Brain microvascular endothelial cell (primary cell): Measurements from ENCODE around the gene IL1B.

Experiments used
- DNase-seq: peaks from one replicate; pipeline ENCODE4 v3.0.0-alpha.2; 2020
- H3K27ac ChIP-seq: fragments of 250-450 bp; sonication (Bioruptor Pico); 2 replicates; pipeline ENCODE4 v1.5.1; 2020; ENCODE audit warnings: mild to moderate bottlenecking, moderate library complexity
- H3K27me3 ChIP-seq: fragments of 250-450 bp; sonication (Bioruptor Pico); replicated peaks from 2 replicates; pipeline ENCODE4 v1.5.1; 2020; ENCODE audit warnings: mild to moderate bottlenecking
- H3K36me3 ChIP-seq: fragments of 250-450 bp; sonication (Bioruptor Pico); replicated peaks from 2 replicates; pipeline ENCODE4 v1.5.1; 2020; ENCODE audit warnings: mild to moderate bottlenecking
- H3K4me3 ChIP-seq: 2 replicates; pipeline ENCODE4 v1.5.1; 2011; ENCODE audit warnings: low read depth, mild to moderate bottlenecking, control low read depth, low read length, moderate library complexity
- in situ Hi-C: cut with HindIII; loops from 2 replicates; pipeline ENCODE4 v1.10.0; 2017; ENCODE audit warnings: low sequenced_read_pairs, low pct_ligation_motif_present
- TF ChIP-seq, protein P1 (sequence below): IDR thresholded peaks from 2 replicates; pipeline ENCODE4 v1.5.1; 2011; ENCODE audit warnings: low read depth, mild to moderate bottlenecking, moderate library complexity, low read length, control low read depth, inconsistent platforms; ENCODE audit errors: missing control alignments

The IL1B gene

DNA sequence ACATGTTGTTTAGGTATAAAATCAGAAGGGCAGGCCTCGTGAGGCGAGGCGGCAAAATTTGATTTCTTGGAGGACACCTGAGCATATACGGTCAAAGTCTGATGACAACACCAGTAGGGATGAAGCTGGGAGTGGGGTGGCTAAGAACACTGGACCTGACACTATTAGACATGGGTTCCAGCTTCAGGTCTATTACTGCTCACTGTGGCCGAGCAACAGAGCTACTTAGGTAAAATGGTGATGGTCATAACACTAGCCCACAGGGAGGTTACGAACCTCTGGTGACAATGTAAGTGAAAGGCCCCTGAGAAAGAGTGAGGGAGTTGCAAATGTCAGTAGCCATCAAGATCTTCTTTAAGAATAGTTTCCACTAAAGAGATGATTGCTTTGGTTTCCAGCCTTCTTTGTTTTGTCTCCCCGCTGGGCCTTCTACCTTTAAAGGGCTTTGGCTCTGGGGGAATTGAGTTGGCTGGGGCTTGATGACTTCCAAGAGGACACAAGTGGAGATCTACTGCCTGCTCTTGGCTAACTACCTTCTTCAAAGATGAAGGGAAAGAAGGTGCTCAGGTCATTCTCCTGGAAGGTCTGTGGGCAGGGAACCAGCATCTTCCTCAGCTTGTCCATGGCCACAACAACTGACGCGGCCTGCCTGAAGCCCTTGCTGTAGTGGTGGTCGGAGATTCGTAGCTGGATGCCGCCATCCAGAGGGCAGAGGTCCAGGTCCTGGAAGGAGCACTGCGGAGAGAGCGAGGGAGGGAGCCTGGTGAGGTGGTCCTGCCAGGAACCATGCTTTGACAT, 3.5 kb downstream of the IL1B start:
- Histone ChIP-seq H3K27me3 (no peaks in the 10 kb centered on the region), H3K27ac (no peak overlapping the region), H3K36me3 (peaks cover 41% of the 10 kb centered on the region), H3K4me3 (no peak overlapping the region)
- TF ChIP-seq, protein P1, sequence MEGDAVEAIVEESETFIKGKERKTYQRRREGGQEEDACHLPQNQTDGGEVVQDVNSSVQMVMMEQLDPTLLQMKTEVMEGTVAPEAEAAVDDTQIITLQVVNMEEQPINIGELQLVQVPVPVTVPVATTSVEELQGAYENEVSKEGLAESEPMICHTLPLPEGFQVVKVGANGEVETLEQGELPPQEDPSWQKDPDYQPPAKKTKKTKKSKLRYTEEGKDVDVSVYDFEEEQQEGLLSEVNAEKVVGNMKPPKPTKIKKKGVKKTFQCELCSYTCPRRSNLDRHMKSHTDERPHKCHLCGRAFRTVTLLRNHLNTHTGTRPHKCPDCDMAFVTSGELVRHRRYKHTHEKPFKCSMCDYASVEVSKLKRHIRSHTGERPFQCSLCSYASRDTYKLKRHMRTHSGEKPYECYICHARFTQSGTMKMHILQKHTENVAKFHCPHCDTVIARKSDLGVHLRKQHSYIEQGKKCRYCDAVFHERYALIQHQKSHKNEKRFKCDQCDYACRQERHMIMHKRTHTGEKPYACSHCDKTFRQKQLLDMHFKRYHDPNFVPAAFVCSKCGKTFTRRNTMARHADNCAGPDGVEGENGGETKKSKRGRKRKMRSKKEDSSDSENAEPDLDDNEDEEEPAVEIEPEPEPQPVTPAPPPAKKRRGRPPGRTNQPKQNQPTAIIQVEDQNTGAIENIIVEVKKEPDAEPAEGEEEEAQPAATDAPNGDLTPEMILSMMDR, result no peak
- in situ Hi-C loops, result no loop called here
- DNase-seq, result no peak

DNA sequence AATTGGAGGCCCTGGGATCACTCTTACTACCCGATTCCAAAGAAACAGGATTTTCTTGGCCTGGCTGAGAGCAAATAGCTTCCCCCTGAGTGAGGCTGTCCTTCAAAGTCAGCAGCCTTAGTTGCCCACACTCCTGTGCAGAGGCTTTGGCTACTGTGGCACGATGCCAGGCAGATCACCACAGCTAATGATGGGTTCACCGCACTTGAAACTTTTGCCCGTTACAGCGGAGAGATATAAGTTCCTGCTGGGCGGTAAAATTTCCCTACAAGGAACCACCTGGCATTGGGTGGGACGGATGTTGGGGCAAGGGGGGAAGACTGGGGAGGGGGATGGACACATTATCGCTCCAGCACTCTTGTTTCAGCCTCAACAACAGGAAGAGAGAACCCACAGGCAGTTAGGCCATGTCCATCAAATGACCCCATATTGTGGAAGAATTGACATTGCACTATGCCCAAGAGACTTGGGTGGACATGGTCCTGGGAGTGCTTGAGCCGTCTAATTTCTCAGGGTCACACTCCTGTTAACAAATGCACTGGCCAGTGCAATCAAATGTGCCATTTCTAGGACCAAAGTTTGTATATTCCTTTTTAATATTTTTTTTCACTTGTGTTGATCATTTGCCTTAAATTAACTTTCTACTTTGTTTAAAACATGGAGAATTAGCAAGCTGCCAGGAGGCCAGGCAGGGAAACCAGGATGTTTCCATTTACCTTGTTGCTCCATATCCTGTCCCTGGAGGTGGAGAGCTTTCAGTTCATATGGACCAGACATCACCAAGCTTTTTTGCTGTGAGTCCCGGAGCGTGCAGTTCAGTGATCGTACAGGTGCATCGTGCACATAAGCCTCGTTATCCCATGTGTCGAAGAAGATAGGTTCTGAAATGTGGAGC, 4.4 kb downstream of the IL1B start:
- TF ChIP-seq, protein P1, result no peak
- Histone ChIP-seq H3K27me3 (no peaks in the 10 kb centered on the region), H3K4me3 (no peak overlapping the region), H3K36me3 (peaks cover 41% of the 10 kb centered on the region), H3K27ac (no peak overlapping the region)
- in situ Hi-C loops, result no loop called here
- DNase-seq, result no peak

DNA sequence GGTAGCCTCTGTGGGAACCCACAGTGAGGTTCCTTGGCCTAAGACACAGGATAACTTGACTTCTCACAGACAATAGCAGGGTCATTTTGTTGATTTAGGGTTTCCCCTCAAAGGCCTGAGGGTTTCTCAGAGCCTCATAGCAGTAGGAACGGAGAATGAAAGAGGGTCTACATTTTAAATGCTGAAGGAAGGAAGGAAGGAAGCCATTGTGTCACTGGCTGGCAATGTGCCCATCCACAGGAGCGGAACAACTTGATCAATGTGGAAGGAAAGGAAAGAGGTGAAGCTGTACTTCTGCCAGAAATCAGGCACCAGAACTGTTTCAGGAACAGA, 5.1 kb downstream of the IL1B start:
- Histone ChIP-seq H3K36me3 (peaks cover 41% of the 10 kb centered on the region), H3K4me3 (no peak overlapping the region), H3K27me3 (no peaks in the 10 kb centered on the region), H3K27ac (no peak overlapping the region)
- in situ Hi-C loops, result no loop called here
- DNase-seq, result no peak
- TF ChIP-seq, protein P1, result no peak

DNA sequence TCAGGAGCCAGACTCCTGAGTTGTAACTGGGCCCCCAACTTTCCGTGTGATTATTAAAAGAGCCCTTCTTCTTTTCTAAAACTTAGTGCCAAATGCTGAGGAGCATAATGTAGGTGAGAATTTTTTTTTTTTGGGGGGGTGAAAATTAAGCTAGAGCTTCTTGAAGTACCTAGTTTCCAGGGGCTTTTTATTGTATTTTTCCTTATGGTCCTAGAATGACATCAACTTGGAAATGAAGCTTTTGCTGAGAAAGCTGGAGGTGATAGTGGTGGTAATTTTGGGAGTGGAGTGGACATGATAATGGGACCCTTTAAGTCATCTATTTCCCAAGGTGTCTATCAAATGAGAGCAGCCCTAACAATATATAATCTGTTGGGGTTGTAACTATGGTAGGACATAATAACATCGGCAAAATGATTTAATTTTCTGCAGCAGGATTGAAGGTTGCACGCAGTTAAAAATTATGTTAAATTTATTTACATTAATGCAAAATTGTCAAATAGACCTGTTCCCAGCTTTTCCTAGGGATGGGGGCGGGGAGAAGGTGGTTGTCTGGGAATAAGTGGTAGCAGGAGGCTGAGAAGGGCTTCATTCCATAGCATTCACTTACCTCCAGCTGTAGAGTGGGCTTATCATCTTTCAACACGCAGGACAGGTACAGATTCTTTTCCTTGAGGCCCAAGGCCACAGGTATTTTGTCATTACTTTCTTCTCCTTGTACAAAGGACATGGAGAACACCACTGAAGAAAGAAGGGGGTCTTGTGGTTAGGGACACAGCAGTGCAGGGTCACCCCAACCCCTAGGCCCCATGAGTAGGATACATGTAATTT, 5.7 kb downstream of the IL1B start:
- in situ Hi-C loops, result no loop called here
- Histone ChIP-seq H3K27ac (no peak overlapping the region), H3K4me3 (no peak overlapping the region), H3K27me3 (no peaks in the 10 kb centered on the region), H3K36me3 (peaks cover 41% of the 10 kb centered on the region)
- no peak for DNase-seq
- TF ChIP-seq, protein P1, result no peak

DNA sequence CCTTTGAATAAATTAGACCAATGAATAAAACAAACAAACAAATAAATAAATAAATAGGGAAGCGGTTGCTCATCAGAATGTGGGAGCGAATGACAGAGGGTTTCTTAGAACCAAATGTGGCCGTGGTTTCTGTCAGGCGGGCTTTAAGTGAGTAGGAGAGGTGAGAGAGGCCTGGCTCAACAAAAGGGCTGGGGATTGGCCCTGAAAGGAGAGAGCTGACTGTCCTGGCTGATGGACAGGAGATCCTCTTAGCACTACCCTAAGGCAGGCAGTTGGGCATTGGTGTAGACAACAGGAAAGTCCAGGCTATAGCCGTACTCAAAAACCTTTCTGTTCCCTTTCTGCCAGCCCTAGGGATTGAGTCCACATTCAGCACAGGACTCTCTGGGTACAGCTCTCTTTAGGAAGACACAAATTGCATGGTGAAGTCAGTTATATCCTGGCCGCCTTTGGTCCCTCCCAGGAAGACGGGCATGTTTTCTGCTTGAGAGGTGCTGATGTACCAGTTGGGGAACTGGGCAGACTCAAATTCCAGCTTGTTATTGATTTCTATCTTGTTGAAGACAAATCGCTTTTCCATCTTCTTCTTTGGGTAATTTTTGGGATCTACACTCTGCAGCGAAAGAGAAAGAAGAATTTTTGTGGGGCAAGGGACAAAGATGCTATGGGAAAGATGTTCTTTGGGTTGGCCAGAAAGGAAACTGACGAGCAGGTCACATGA, 6.5 kb downstream of the IL1B start:
- in situ Hi-C loops, result no loop called here
- Histone ChIP-seq H3K4me3 (no peak overlapping the region), H3K27ac (no peak overlapping the region), H3K36me3 (peaks cover 40% of the 10 kb centered on the region), H3K27me3 (no peaks in the 10 kb centered on the region)
- DNase-seq, result no peak
- TF ChIP-seq, protein P1, result no peak
